H1 (cell line): ENCODE results near the gene AMPH. TPM values are rescaled to one million over a fixed set of nuclear protein-coding genes. Genes with fewer than 3 reads are reported as not detected.

ENCODE experiments used
- CTCF ChIA-PET: fragments of 300-600 bp; sonication (Branson Sonifier 250); formaldehyde crosslinking; loops from one replicate; lab custom pipeline; 2021; ENCODE audit not compliant: partially characterized antibody; lab: Charles Lee
- POLR2A ChIA-PET: fragments of 300-600 bp; sonication (Branson Sonifier 250); formaldehyde crosslinking; loops from one replicate; lab custom pipeline; 2021; ENCODE audit warnings: inconsistent platforms; ENCODE audit not compliant: partially characterized antibody; lab: Charles Lee
- DNase-seq, 2 experiments: peaks; one replicate each; pipeline versions ENCODE4 v3.0.0 to v3.0.0-alpha.2; 2010 to 2022; ENCODE audit warnings: low spot score in 2 of 2, low read depth in 1 of 2, mixed read lengths in 1 of 2
- FAIRE-seq: peaks from 2 replicates; lab custom pipeline; 2011; peaks lifted over from hg19 to GRCh38; lab: Jason Lieb, UNC
- H2AFZ ChIP-seq: 2 replicates; pipeline ENCODE4 v1.8.1; 2012; ENCODE audit warnings: low read length, inconsistent platforms
- H2AK5ac ChIP-seq: 2 replicates; pipeline ENCODE4 v1.6.1; 2013; ENCODE audit warnings: low read depth, low read length
- H2BK120ac ChIP-seq: replicated peaks from 2 replicates; pipeline ENCODE3; 2013; ENCODE audit warnings: low read depth, low read length, inconsistent platforms
- H2BK12ac ChIP-seq: 2 replicates; pipeline ENCODE4 v1.6.1; 2013; ENCODE audit warnings: low read depth, low read length
- H2BK15ac ChIP-seq: 2 replicates; pipeline ENCODE4 v1.6.1; 2013; ENCODE audit warnings: low read length
- H2BK20ac ChIP-seq: 2 replicates; pipeline ENCODE4 v1.6.1; 2013; ENCODE audit warnings: low read length
- H2BK5ac ChIP-seq: 2 replicates; pipeline ENCODE4 v1.6.1; 2013; ENCODE audit warnings: low read depth, low read length
- H3K14ac ChIP-seq: 2 replicates; pipeline ENCODE4 v1.6.1; 2013; ENCODE audit warnings: inconsistent platforms; ENCODE audit not compliant: insufficient read length
- H3K18ac ChIP-seq: 2 replicates; pipeline ENCODE4 v1.6.1; 2013; ENCODE audit warnings: low read length; ENCODE audit errors: extremely low read depth
- H3K23ac ChIP-seq: 2 replicates; pipeline ENCODE4 v1.6.1; 2013; ENCODE audit warnings: inconsistent platforms; ENCODE audit not compliant: insufficient read length
- H3K23me2 ChIP-seq: 2 replicates; pipeline ENCODE4 v1.6.1; 2013; ENCODE audit warnings: low read depth, low read length
- H3K27ac ChIP-seq: 2 replicates; pipeline ENCODE4 v1.6.1; 2011; ENCODE audit warnings: low read depth, low read length, inconsistent platforms
- H3K27me3 ChIP-seq, 4 experiments: replicated peaks in 1 of 4; 1 replicate in 1 of 4; 2 replicates in 3 of 4; pipeline versions ENCODE4 v1.6.1 to v1.8.1; 2011 to 2013; ENCODE audit warnings: low read length in 3 of 4, mild to moderate bottlenecking in 3 of 4, inconsistent platforms in 2 of 4, mixed read lengths in 2 of 4, moderate library complexity in 1 of 4; ENCODE audit not compliant: control insufficient read depth in 3 of 4, insufficient read depth in 3 of 4; ENCODE audit errors: extremely low read depth in 1 of 4
- H3K36me3 ChIP-seq, 4 experiments: 2 replicates each; pipeline versions ENCODE4 v1.6.1 to v1.8.1; 2011 to 2013; ENCODE audit warnings: mild to moderate bottlenecking in 4 of 4, low read length in 3 of 4, moderate library complexity in 2 of 4, control low read depth in 1 of 4, inconsistent platforms in 1 of 4; ENCODE audit not compliant: insufficient read depth in 4 of 4, control insufficient read depth in 2 of 4
- H3K4ac ChIP-seq: replicated peaks from 2 replicates; pipeline ENCODE3; 2013; ENCODE audit warnings: low read length, low read depth, mixed read lengths, inconsistent platforms; ENCODE audit not compliant: insufficient read length
- H3K4me1 ChIP-seq, 4 experiments: replicated peaks in 1 of 4; 1 replicate in 1 of 4; 2 replicates in 3 of 4; pipeline versions ENCODE4 v1.6.1 to v1.8.1; 2011 to 2013; ENCODE audit warnings: low read length in 3 of 4, inconsistent platforms in 2 of 4, mixed read lengths in 1 of 4; ENCODE audit not compliant: insufficient read depth in 4 of 4, control insufficient read depth in 3 of 4
- H3K4me2 ChIP-seq, 2 experiments: 2 replicates each; pipeline versions ENCODE4 v1.6.1 to v1.8.1; 2011 to 2013; ENCODE audit warnings: low read depth in 2 of 2, low read length in 2 of 2, control low read depth in 1 of 2, inconsistent platforms in 1 of 2, mild to moderate bottlenecking in 1 of 2; ENCODE audit not compliant: insufficient read depth in 1 of 2
- H3K4me3 ChIP-seq, 4 experiments: fragments of 200-600, 300-600 bp in 1 of 4; sonication (generic), shearing (Covaris generic), sonication (Bioruptor Twin) in 1 of 4; 2 replicates each; pipeline versions ENCODE4 v1.5.1 to v1.8.1; 2011 to 2016; ENCODE audit warnings: low read length in 4 of 4, low read depth in 3 of 4, control low read depth in 2 of 4, inconsistent platforms in 2 of 4, mild to moderate bottlenecking in 2 of 4, mixed read lengths in 1 of 4, moderate library complexity in 1 of 4; ENCODE audit not compliant: insufficient read depth in 2 of 4; ENCODE audit errors: extremely low read depth in 1 of 4
- H3K56ac ChIP-seq: replicated peaks from 2 replicates; pipeline ENCODE3; 2013; ENCODE audit warnings: low read depth, mild to moderate bottlenecking, mixed read lengths, low read length, inconsistent platforms; ENCODE audit not compliant: insufficient read length
- H3K79me1 ChIP-seq: 2 replicates; pipeline ENCODE4 v1.6.1; 2013; ENCODE audit warnings: low read depth, low read length, control low read depth
- H3K79me2 ChIP-seq, 2 experiments: 2 replicates each; pipeline versions ENCODE4 v1.6.1 to v1.8.1; 2012 to 2013; ENCODE audit warnings: low read length in 2 of 2, mild to moderate bottlenecking in 2 of 2, inconsistent platforms in 1 of 2; ENCODE audit not compliant: insufficient read depth in 2 of 2, control insufficient read depth in 1 of 2
- H3K9ac ChIP-seq, 4 experiments: replicated peaks in 1 of 4; 1 replicate in 1 of 4; 2 replicates in 3 of 4; pipeline versions ENCODE4 v1.6.1 to v1.8.1; 2011 to 2013; ENCODE audit warnings: low read depth in 3 of 4, low read length in 3 of 4, control low read depth in 2 of 4, mild to moderate bottlenecking in 2 of 4, moderate library complexity in 2 of 4, inconsistent platforms in 1 of 4; ENCODE audit errors: extremely low read depth in 1 of 4
- H3K9me3 ChIP-seq, 2 experiments: 2 replicates each; pipeline versions ENCODE4 v1.6.1 to v1.8.1; 2012 to 2013; ENCODE audit warnings: mild to moderate bottlenecking in 2 of 2, moderate library complexity in 2 of 2, control low read depth in 1 of 2, inconsistent platforms in 1 of 2, low read depth in 1 of 2, low read length in 1 of 2, mixed read lengths in 1 of 2; ENCODE audit not compliant: insufficient read depth in 2 of 2
- H4K20me1 ChIP-seq, 2 experiments: replicated peaks in 1 of 2; 2 replicates each; pipeline versions ENCODE3 to v1.8.1; 2011 to 2013; ENCODE audit warnings: inconsistent platforms in 2 of 2, low read length in 2 of 2, mild to moderate bottlenecking in 1 of 2; ENCODE audit not compliant: insufficient read depth in 2 of 2, control insufficient read depth in 1 of 2
- H4K5ac ChIP-seq: 2 replicates; pipeline ENCODE4 v1.6.1; 2013; ENCODE audit warnings: low read length, low read depth, mixed read lengths, inconsistent platforms; ENCODE audit not compliant: insufficient read length
- H4K8ac ChIP-seq: 2 replicates; pipeline ENCODE4 v1.8.0; 2013; ENCODE audit warnings: mild to moderate bottlenecking, moderate library complexity, low read length, inconsistent platforms; ENCODE audit not compliant: insufficient read depth; ENCODE audit errors: extremely low read depth
- H4K91ac ChIP-seq: replicated peaks from 2 replicates; pipeline ENCODE3; 2013; ENCODE audit warnings: low read length, mixed read lengths, inconsistent platforms; ENCODE audit not compliant: insufficient read length
- CBX5 ChIP-seq: fragments of 300-800, 300-1000 bp; sonication (generic); IDR thresholded peaks from 2 replicates; pipeline ENCODE4 v1.7.1; 2016; ENCODE audit warnings: antibody characterized with exemption, low read length, low read depth
- GABPA ChIP-seq: IDR thresholded peaks from 2 replicates; pipeline ENCODE4 v1.6.1; 2011; ENCODE audit warnings: mild to moderate bottlenecking, low read length, moderate library complexity, borderline replicate concordance; ENCODE audit not compliant: insufficient read depth
- KDM1A ChIP-seq: fragments of 200-600, 300-600 bp; sonication (generic); IDR thresholded peaks from 2 replicates; pipeline ENCODE4 v1.7.1; 2016; ENCODE audit warnings: mild to moderate bottlenecking, low read length, borderline replicate concordance
- NANOG ChIP-seq: IDR thresholded peaks from 2 replicates; pipeline ENCODE4 v1.6.1; 2011; ENCODE audit warnings: low read length, low read depth, mild to moderate bottlenecking, inconsistent platforms; ENCODE audit not compliant: insufficient read depth, poor library complexity, severe bottlenecking
- RNF2 ChIP-seq: fragments of 200-900, 300-1000 bp; sonication (generic); IDR thresholded peaks from 2 replicates; pipeline ENCODE4 v1.7.1; 2016; ENCODE audit warnings: borderline replicate concordance, low read depth, mild to moderate bottlenecking, antibody characterized with exemption, low read length; ENCODE audit not compliant: poor library complexity, severe bottlenecking; ENCODE audit errors: missing control alignments
- SAP30 ChIP-seq: fragments of 300-600 bp; sonication (generic); IDR thresholded peaks from 2 replicates; pipeline ENCODE4 v1.7.1; 2012; ENCODE audit warnings: low read length, moderate library complexity, mild to moderate bottlenecking, inconsistent platforms; ENCODE audit not compliant: insufficient read depth, insufficient replicate concordance
- SP2 ChIP-seq: IDR thresholded peaks from 2 replicates; pipeline ENCODE4 v1.6.1; 2012; ENCODE audit warnings: mild to moderate bottlenecking, low read length, inconsistent platforms
- TAF1 ChIP-seq: IDR thresholded peaks from 2 replicates; pipeline ENCODE4 v1.6.1; 2011; ENCODE audit warnings: mild to moderate bottlenecking, low read depth, low read length
- TEAD4 ChIP-seq: IDR thresholded peaks from 2 replicates; pipeline ENCODE4 v1.6.1; 2012; ENCODE audit warnings: low read depth, low read length, inconsistent platforms, mixed read lengths
- WGBS, 2 experiments: shearing (Covaris generic) in 1 of 2; methylation state at CpG; one replicate each; pipeline versions ENCODE4 v1.1.6 to v1.1.7; 2013 to 2015; ENCODE audit warnings: low lambda C conversion rate in 2 of 2, mixed read lengths in 2 of 2, inconsistent platforms in 1 of 2, low coverage in 1 of 2, missing lambda C conversion rate in 1 of 2; ENCODE audit not compliant: insufficient replicate concordance in 2 of 2, insufficient coverage in 1 of 2, insufficient read length in 1 of 2; ENCODE audit errors: extremely low coverage in 1 of 2, missing lambda C conversion rate in 1 of 2; 5-methylcytosine and 5-hydroxymethylcytosine counted together
- polyA plus RNA-seq, 7 experiments: library from polyadenylated mRNA; depleted of rRNA in 3 of 7; stranded (reverse) in 5 of 7; unstranded in 2 of 7; fragments of >200 nt in 5 of 7; fragments of 200-250 nt in 2 of 7; gene quantifications; 1 replicate in 5 of 7; 2 replicates in 1 of 7; 4 replicates in 1 of 7; pipeline versions ENCODE4 v1.2.1 to v1.2.3, GENCODE V29; 2011 to 2013; ENCODE audit warnings: missing spikeins in 2 of 7, mixed read lengths in 2 of 7
- total RNA-seq: library from RNA; stranded (reverse); fragmentation: NEBNext Ultra II Directional; extraction: Animal tissue kit (Norgen Biotek cat#: 25700); gene quantifications from 2 replicates; pipeline ENCODE4 v1.2.1, GENCODE V29; 2021
- TF ChIP-seq, protein P1 (sequence below): IDR thresholded peaks from 2 replicates; pipeline ENCODE4 v1.6.1; 2011; ENCODE audit warnings: low read depth, mild to moderate bottlenecking, low read length; ENCODE audit not compliant: insufficient read depth
- TF ChIP-seq, protein P2 (sequence below): IDR thresholded peaks from 2 replicates; pipeline ENCODE4 v1.6.1; 2012; ENCODE audit warnings: low read length, inconsistent platforms

The AMPH gene
- total and polyA plus RNA-seq, 2 of the 8 experiments (the other 6 are each of a cell fraction or from before 2014, with no cell fraction given), result 7.3 to 12.2 TPM

DNA sequence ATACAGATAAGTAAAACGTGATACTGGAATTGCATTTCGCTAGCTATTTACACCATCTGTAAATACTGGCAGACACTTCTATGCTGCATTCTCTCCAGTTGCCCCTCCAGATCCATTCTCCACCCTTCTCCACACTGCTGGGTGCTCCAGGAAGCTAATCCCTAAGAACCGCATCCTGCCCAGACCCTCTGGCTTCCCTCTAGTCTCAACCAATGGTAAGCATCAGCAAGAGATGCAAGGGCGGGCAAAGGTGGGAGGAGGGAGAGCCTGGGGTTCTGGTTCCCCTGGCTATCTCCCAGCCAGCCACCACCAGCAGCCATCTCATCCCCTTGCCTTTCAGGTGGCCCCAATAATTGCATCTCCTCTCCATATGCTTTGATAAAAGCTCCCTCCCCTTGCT lies 84.4 kb downstream of the AMPH start:
- H4K20me1 ChIP-seq, result no peaks in the 10 kb centered on the region
- DNase-seq, result no peak
- CTCF ChIA-PET, result interaction anchor here (0.6 to 1.6 kb wide), 6 partner anchors 9 to 215 kb away, joined by 3 to 4 read pairs (median 3); no protein-coding TSS in a partner anchor
- TF ChIP-seq TEAD4, result no peak
- TF ChIP-seq TAF1, result no peak
- no peak for TF ChIP-seq GABPA
- TF ChIP-seq, protein P1, sequence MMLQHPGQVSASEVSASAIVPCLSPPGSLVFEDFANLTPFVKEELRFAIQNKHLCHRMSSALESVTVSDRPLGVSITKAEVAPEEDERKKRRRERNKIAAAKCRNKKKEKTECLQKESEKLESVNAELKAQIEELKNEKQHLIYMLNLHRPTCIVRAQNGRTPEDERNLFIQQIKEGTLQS, result no peak
- no peak for TF ChIP-seq SP2
- TF ChIP-seq SAP30, result no peak
- TF ChIP-seq CBX5, result no peak
- TF ChIP-seq, protein P2, sequence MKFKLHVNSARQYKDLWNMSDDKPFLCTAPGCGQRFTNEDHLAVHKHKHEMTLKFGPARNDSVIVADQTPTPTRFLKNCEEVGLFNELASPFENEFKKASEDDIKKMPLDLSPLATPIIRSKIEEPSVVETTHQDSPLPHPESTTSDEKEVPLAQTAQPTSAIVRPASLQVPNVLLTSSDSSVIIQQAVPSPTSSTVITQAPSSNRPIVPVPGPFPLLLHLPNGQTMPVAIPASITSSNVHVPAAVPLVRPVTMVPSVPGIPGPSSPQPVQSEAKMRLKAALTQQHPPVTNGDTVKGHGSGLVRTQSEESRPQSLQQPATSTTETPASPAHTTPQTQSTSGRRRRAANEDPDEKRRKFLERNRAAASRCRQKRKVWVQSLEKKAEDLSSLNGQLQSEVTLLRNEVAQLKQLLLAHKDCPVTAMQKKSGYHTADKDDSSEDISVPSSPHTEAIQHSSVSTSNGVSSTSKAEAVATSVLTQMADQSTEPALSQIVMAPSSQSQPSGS, result no peak
- TF ChIP-seq NANOG, result no peak
- no peak for TF ChIP-seq KDM1A
- TF ChIP-seq RNF2, result no peak

More for the DNA sequence above, 84.4 kb downstream of the AMPH start:
- Histone ChIP-seq H3K27me3 (no peaks in the 10 kb centered on the region), H3K79me1 (no peaks in the 10 kb centered on the region), H3K56ac (no peak overlapping the region), H3K36me3 (no peaks in the 10 kb centered on the region), H2BK120ac (no peak overlapping the region), H2BK5ac (no peak overlapping the region), H3K23me2 (no peaks in the 10 kb centered on the region), H3K4me3 (no peak overlapping the region), H3K27ac (no peak overlapping the region), H3K23ac (no peak overlapping the region), H4K91ac (no peak overlapping the region), H3K9ac (no peak overlapping the region), H4K8ac (no peak overlapping the region), H3K4me1 (no peaks in the 10 kb centered on the region), H4K5ac (no peak overlapping the region), H2BK12ac (no peak overlapping the region), H3K14ac (no peak overlapping the region), H3K79me2 (no peaks in the 10 kb centered on the region), H2AFZ (no peak overlapping the region), H2BK20ac (no peak overlapping the region), H3K18ac (no peak overlapping the region), H3K4ac (no peak overlapping the region), H2AK5ac (no peak overlapping the region), H3K9me3 (no peaks in the 10 kb centered on the region), H2BK15ac (no peak overlapping the region), H3K4me2 (no peak overlapping the region)
- no peak for FAIRE-seq
- 87% methylated on average over 4 of the region's 4 CpGs; no CpG with 5 or more reads in 1 of the 2 experiments for WGBS, 2 experiments
- POLR2A ChIA-PET, result no interaction called here
